CD14-positive monocyte (primary cell): ENCODE results near the gene OR10H4. TPM values are rescaled to one million over a fixed set of nuclear protein-coding genes. Genes with fewer than 3 reads are reported as not detected.
"Not testable (repeated sequence)": the region's sequence is repeated elsewhere in the genome, so short reads cannot be mapped to it uniquely, and the experiment has no call there.

Experiments used
- DNase-seq, 3 donors: peaks; one replicate each; pipeline ENCODE4 v3.0.0-alpha.2; 2011 to 2022
- H2AFZ ChIP-seq: 2 replicates; pipeline ENCODE4 v1.6.0; 2012; ENCODE audit warnings: mild to moderate bottlenecking, low read depth, low read length, inconsistent platforms; ENCODE audit not compliant: insufficient read depth, poor library complexity, severe bottlenecking
- H3K27ac ChIP-seq, 2 donors: 1 replicate in 1 of 2; 2 replicates in 1 of 2; pipeline ENCODE4 v1.5.1; 2012 to 2013; ENCODE audit warnings: low read length in 2 of 2, control low read depth in 1 of 2, inconsistent platforms in 1 of 2, low read depth in 1 of 2, mild to moderate bottlenecking in 1 of 2
- H3K27me3 ChIP-seq, 2 donors: one replicate each; pipeline versions ENCODE4 v1.6.0 to v1.6.1; 2011 to 2013; ENCODE audit warnings: low read length in 2 of 2; ENCODE audit not compliant: control insufficient read depth in 2 of 2, insufficient read depth in 2 of 2
- H3K36me3 ChIP-seq, 2 donors: replicated peaks in 1 of 2; 1 replicate in 1 of 2; 2 replicates in 1 of 2; pipeline versions ENCODE4 v1.5.1 to v1.6.1; 2012 to 2013; ENCODE audit warnings: low read length in 2 of 2, control low read depth in 1 of 2, inconsistent platforms in 1 of 2, mild to moderate bottlenecking in 1 of 2; ENCODE audit not compliant: insufficient read depth in 2 of 2, control insufficient read depth in 1 of 2
- H3K4me1 ChIP-seq, 2 donors: 1 replicate in 1 of 2; 2 replicates in 1 of 2; pipeline versions ENCODE4 v1.5.1 to v1.6.1; 2012 to 2013; ENCODE audit warnings: low read length in 2 of 2, control low read depth in 1 of 2, inconsistent platforms in 1 of 2, mild to moderate bottlenecking in 1 of 2, moderate library complexity in 1 of 2; ENCODE audit not compliant: insufficient read depth in 2 of 2, control insufficient read depth in 1 of 2
- H3K4me2 ChIP-seq: replicated peaks from 2 replicates; pipeline ENCODE3; 2012; ENCODE audit warnings: low read length, moderate library complexity, mild to moderate bottlenecking; ENCODE audit not compliant: poor library complexity, severe bottlenecking; ENCODE audit errors: extremely low read depth
- H3K4me3 ChIP-seq, 3 experiments: fragments of 200-600 bp in 1 of 3; sonication (generic) in 1 of 3; replicated peaks in 1 of 3; 1 replicate in 2 of 3; 2 replicates in 1 of 3; pipeline ENCODE4 v1.5.1; 2011 to 2013; ENCODE audit warnings: low read length in 3 of 3, mild to moderate bottlenecking in 3 of 3, control low read depth in 2 of 3, low read depth in 2 of 3, inconsistent platforms in 1 of 3, moderate library complexity in 1 of 3
- H3K79me2 ChIP-seq: 2 replicates; pipeline ENCODE4 v1.6.0; 2012; ENCODE audit warnings: mild to moderate bottlenecking, control low read depth, inconsistent platforms, low read length, moderate library complexity; ENCODE audit not compliant: insufficient read depth
- H3K9ac ChIP-seq: 2 replicates; pipeline ENCODE4 v1.6.0; 2017; ENCODE audit warnings: low read length, mild to moderate bottlenecking; ENCODE audit not compliant: insufficient read depth, poor library complexity, severe bottlenecking
- H3K9me3 ChIP-seq, 2 donors: replicated peaks in 1 of 2; 1 replicate in 1 of 2; 2 replicates in 1 of 2; pipeline versions ENCODE4 v1.5.1 to v1.6.1; 2012 to 2013; ENCODE audit warnings: low read length in 2 of 2, control low read depth in 1 of 2; ENCODE audit not compliant: control insufficient read depth in 1 of 2, insufficient read depth in 1 of 2
- H4K20me1 ChIP-seq: 2 replicates; pipeline ENCODE4 v1.6.0; 2012; ENCODE audit warnings: mild to moderate bottlenecking, low read length, control low read depth, moderate library complexity; ENCODE audit not compliant: insufficient read depth
- H3K27ac Mint-ChIP-seq, 7 donors: one replicate each; pipeline ENCODE4 v1.8.0; 2020; ENCODE audit warnings: mild to moderate bottlenecking in 7 of 7, mixed read lengths in 7 of 7, moderate library complexity in 6 of 7, inconsistent platforms in 2 of 7
- H3K27me3 Mint-ChIP-seq, 3 donors: one replicate each; pipeline ENCODE4 v1.8.0; 2021 to 2022; ENCODE audit warnings: low read depth in 3 of 3, mild to moderate bottlenecking in 3 of 3, mixed read lengths in 3 of 3, moderate library complexity in 3 of 3, inconsistent platforms in 1 of 3
- H3K36me3 Mint-ChIP-seq, 2 donors: one replicate each; pipeline ENCODE4 v1.8.0; 2020; ENCODE audit warnings: mixed read lengths in 2 of 2, inconsistent platforms in 1 of 2, mild to moderate bottlenecking in 1 of 2
- H3K4me1 Mint-ChIP-seq: one replicate; pipeline ENCODE4 v1.8.0; 2020; ENCODE audit warnings: mild to moderate bottlenecking, mixed read lengths
- H3K4me3 Mint-ChIP-seq, 2 donors: one replicate each; pipeline ENCODE4 v1.8.0; 2020; ENCODE audit warnings: mild to moderate bottlenecking in 2 of 2, mixed read lengths in 2 of 2, moderate library complexity in 1 of 2
- H3K9me3 Mint-ChIP-seq, 7 donors: one replicate each; pipeline ENCODE4 v1.8.0; 2020 to 2022; ENCODE audit warnings: mixed read lengths in 7 of 7, mild to moderate bottlenecking in 6 of 7, moderate library complexity in 6 of 7, inconsistent platforms in 2 of 7
- CTCF ChIP-seq: fragments of 200-600 bp; IDR thresholded peaks from one replicate; pipeline ENCODE4 v1.8.0; 2022; ENCODE audit warnings: antibody characterized with exemption, mild to moderate bottlenecking
- WGBS: methylation state at CpG from one replicate; pipeline ENCODE4 v1.1.5; 2013; ENCODE audit warnings: missing lambda C conversion rate; ENCODE audit not compliant: insufficient coverage; 5-methylcytosine and 5-hydroxymethylcytosine counted together
- intact Hi-C, 2 donors: fragments of 100-400 bp; cut with micrococcal nuclease; formaldehyde crosslinking; loops; one replicate each; pipeline versions ENCODE4 v1.15.0 to v1.15.1; 2023
- polyA plus RNA-seq, 3 donors: library from polyadenylated mRNA; depleted of rRNA in 1 of 3; unstranded in 2 of 3; stranded (reverse) in 1 of 3; fragments of 300-500 nt in 2 of 3; fragments of >200 nt in 1 of 3; fragmentation: Illumina TruSeq in 2 of 3; gene quantifications; 1 replicate in 2 of 3; 2 replicates in 1 of 3; pipeline ENCODE4 v1.2.3, GENCODE V29; 2012 to 2021

Gene OR10H4
- polyA plus RNA-seq, 3 donors: not detected

GRCh38 chr19:15977690-15978089, 28.9 kb downstream of the OR10H4 start:
- Histone ChIP-seq H3K27me3 (peaks cover 0 to 3% of the 10 kb centered on the region in 2 donors), H4K20me1 (no peaks in the 10 kb centered on the region), H3K4me3 (no peak overlapping the region), H3K27ac (no peak overlapping the region), H3K79me2 (no peaks in the 10 kb centered on the region), H3K4me1 (no peaks in the 10 kb centered on the region), H2AFZ (no peak overlapping the region), H3K9me3 (peaks cover 13 to 14% of the 10 kb centered on the region in 2 donors), H3K36me3 (no peaks in the 10 kb centered on the region), H3K4me2 (no peak overlapping the region), H3K9ac (no peak overlapping the region)
- H3K36me3 Mint-ChIP-seq: no peaks in the 10 kb centered on the region
- WGBS: 100% methylated on average over 3 of the region's 7 CpGs
- intact Hi-C loops: no loop called here
- TF ChIP-seq CTCF: no peak
- no peak overlapping the region for H3K27ac Mint-ChIP-seq
- H3K9me3 Mint-ChIP-seq: peaks cover 10 to 22% (median 14%) of the 10 kb centered on the region in 7 donors
- peaks cover 4% of the 10 kb centered on the region for H3K4me1 Mint-ChIP-seq
- H3K4me3 Mint-ChIP-seq: no peak overlapping the region
- DNase-seq: no peak
- H3K27me3 Mint-ChIP-seq: peaks cover 5 to 7% (median 5%) of the 10 kb centered on the region in 3 donors

GRCh38 chr19:15979293-15979692, 30.5 kb downstream of the OR10H4 start:
- H3K9me3 ChIP-seq: peaks cover 18 to 22% of the 10 kb centered on the region in 2 donors
- H3K27ac Mint-ChIP-seq: no peak overlapping the region
- DNase-seq: no peak
- peaks cover 0 to 5% of the 10 kb centered on the region in 2 donors for H3K36me3 Mint-ChIP-seq
- H3K79me2 ChIP-seq: no peaks in the 10 kb centered on the region
- H3K36me3 ChIP-seq: no peaks in the 10 kb centered on the region
- no peaks in the 10 kb centered on the region for H3K4me1 ChIP-seq
- H3K4me1 Mint-ChIP-seq: peaks cover 4% of the 10 kb centered on the region
- H4K20me1 ChIP-seq: no peaks in the 10 kb centered on the region
- no peak overlapping the region for H3K27ac ChIP-seq
- H3K4me2 ChIP-seq: no peak overlapping the region
- 100% methylated on average over 3 of the region's 4 CpGs for WGBS
- no peak overlapping the region for H3K4me3 Mint-ChIP-seq
- H3K4me3 ChIP-seq: no peak overlapping the region
- H3K27me3 ChIP-seq: peaks cover 0 to 3% of the 10 kb centered on the region in 2 donors
- no peak overlapping the region for H3K9ac ChIP-seq
- H2AFZ ChIP-seq: no peak overlapping the region
- TF ChIP-seq CTCF: no peak
- H3K9me3 Mint-ChIP-seq: peaks cover 11 to 31% (median 22%) of the 10 kb centered on the region in 7 donors
- intact Hi-C loops: no loop called here
- H3K27me3 Mint-ChIP-seq: peaks cover 5 to 8% (median 7%) of the 10 kb centered on the region in 3 donors

- H2AFZ ChIP-seq, H4K20me1 ChIP-seq, H3K27me3 ChIP-seq, H3K36me3 Mint-ChIP-seq, H3K4me2 ChIP-seq, H3K79me2 ChIP-seq, H3K27ac ChIP-seq, H3K4me3 Mint-ChIP-seq, DNase-seq, H3K9ac ChIP-seq, H3K4me3 ChIP-seq, H3K36me3 ChIP-seq, intact Hi-C loops, H3K27ac Mint-ChIP-seq, H3K27me3 Mint-ChIP-seq: not testable (repeated sequence)
- H3K4me1 ChIP-seq: peaks cover 34 to 42% of the 10 kb centered on the region in 2 donors
- Mint-ChIP-seq H3K9me3 (peaks cover 12 to 25% (median 21%) of the 10 kb centered on the region in 7 donors), H3K4me1 (peaks cover 44% of the 10 kb centered on the region)
- 30% methylated on average over 4 of the region's 6 CpGs for WGBS
- peaks cover 16 to 21% of the 10 kb centered on the region in 2 donors for H3K9me3 ChIP-seq
Observed at GRCh38 chr19:15985831-15986230, 37.0 kb downstream of the OR10H4 start.
